ENCODE measurements around the gene TOB1.
A peak's percentile ranks its signal among the peaks of the same experiment; 100 is the strongest.
"Not testable (repeated sequence)": the region's sequence is repeated elsewhere in the genome, so short reads cannot be mapped to it uniquely, and the experiment has no call there.

The TOB1 gene

GRCh38 chr17:50867363-50868139 lies 1.4 kb upstream of the TOB1 start:
- DNase-seq = peak; percentile 80

GRCh38 chr17:50866950-50867362 lies 802 bp upstream of the TOB1 start:
- peak; percentile 72 for DNase-seq

- DNase-seq = no peak
Measured at GRCh38 chr17:50865868-50866260, 290 bp downstream of the TOB1 start.

GRCh38 chr17:50865060-50865867 lies 890 bp downstream of the TOB1 start:
- DNase-seq = peak; percentile 38

GRCh38 chr17:50864747-50865059 lies 1.5 kb downstream of the TOB1 start:
- DNase-seq = no peak

- DNase-seq = no peak
Measured at GRCh38 chr17:50863931-50864330, 2.2 kb downstream of the TOB1 start.

- peak; percentile 35 for DNase-seq
Measured at GRCh38 chr17:50863221-50863843, 2.8 kb downstream of the TOB1 start.

GRCh38 chr17:50861822-50862528 lies 4.2 kb downstream of the TOB1 start:
- DNase-seq = no peak

- no peak for DNase-seq
Measured at GRCh38 chr17:50861334-50861676, 4.8 kb downstream of the TOB1 start.

GRCh38 chr17:50859727-50860126 lies 6.4 kb downstream of the TOB1 start:
- DNase-seq = not testable (repeated sequence)

- no peak for DNase-seq
Measured at GRCh38 chr17:50858486-50859225, 7.5 kb downstream of the TOB1 start.

- DNase-seq = no peak
Measured at GRCh38 chr17:50856431-50856830, 9.7 kb downstream of the TOB1 start.

GRCh38 chr17:50855708-50856330 lies 10.3 kb downstream of the TOB1 start:
- DNase-seq = no peak

GRCh38 chr17:50853781-50854180 lies 12.4 kb downstream of the TOB1 start:
- no peak for DNase-seq

GRCh38 chr17:50853015-50853615 lies 13.0 kb downstream of the TOB1 start:
- no peak for DNase-seq

- no peak for DNase-seq
Measured at GRCh38 chr17:50850640-50851039, 15.5 kb downstream of the TOB1 start.

- no peak for DNase-seq
Measured at GRCh38 chr17:50848711-50849110, 17.4 kb downstream of the TOB1 start.

GRCh38 chr17:50848039-50848438 lies 18.1 kb downstream of the TOB1 start:
- no peak for DNase-seq

- no peak for DNase-seq
Measured at GRCh38 chr17:50847566-50847965, 18.6 kb downstream of the TOB1 start.

GRCh38 chr17:50845240-50846147 lies 20.7 kb downstream of the TOB1 start:
- DNase-seq = no peak
